GM23338 (cell line): ENCODE data around the gene PER3. TPM values are rescaled to one million over a fixed set of nuclear protein-coding genes. Genes with fewer than 3 reads are reported as not detected.

Experiments used
- ATAC-seq: fragments of 200-7000 bp; cut with Tn5 transposase; 3 replicates; pipeline ENCODE4 v1.9.1; 2020
- DNase-seq: peaks from one replicate; pipeline ENCODE4 v3.0.0-alpha.2; 2015; ENCODE audit warnings: low spot score
- H2AFZ ChIP-seq: fragments of 200-600 bp; sonication (generic); 2 replicates; pipeline ENCODE4 v1.8.0; 2016; ENCODE audit warnings: antibody characterized with exemption, mild to moderate bottlenecking, moderate library complexity
- H3F3A ChIP-seq: fragments of 200-600 bp; sonication (generic); replicated peaks from 2 replicates; pipeline ENCODE4 v1.8.0; 2017; ENCODE audit warnings: antibody characterized with exemption, mixed run types, low read depth
- H3K27ac ChIP-seq: fragments of 200-600 bp; sonication (generic); 2 replicates; pipeline ENCODE4 v1.6.1; 2016; ENCODE audit warnings: low read depth
- H3K27me3 ChIP-seq: fragments of 200-600 bp; sonication (generic); 2 replicates; pipeline ENCODE4 v1.8.0; 2016; ENCODE audit warnings: mild to moderate bottlenecking, mixed run types, moderate library complexity; ENCODE audit not compliant: insufficient read depth
- H3K36me3 ChIP-seq: fragments of 200-600 bp; sonication (generic); 2 replicates; pipeline ENCODE4 v1.8.0; 2016; ENCODE audit warnings: mild to moderate bottlenecking; ENCODE audit not compliant: insufficient read depth
- H3K4me1 ChIP-seq: fragments of 200-600 bp; sonication (generic); 2 replicates; pipeline ENCODE4 v1.8.0; 2016; ENCODE audit warnings: mild to moderate bottlenecking, moderate library complexity; ENCODE audit not compliant: insufficient read depth
- H3K4me2 ChIP-seq: fragments of 200-600 bp; sonication (generic); 2 replicates; pipeline ENCODE4 v1.7.1; 2017; ENCODE audit warnings: mixed run types
- H3K4me3 ChIP-seq: fragments of 200-600 bp; sonication (generic); 2 replicates; pipeline ENCODE4 v1.6.1; 2016; ENCODE audit warnings: mixed run types
- H3K79me2 ChIP-seq: fragments of 200-600 bp; sonication (generic); replicated peaks from 2 replicates; pipeline ENCODE4 v1.8.0; 2017; ENCODE audit warnings: mild to moderate bottlenecking; ENCODE audit not compliant: insufficient read depth
- H3K9me2 ChIP-seq: fragments of 200-600 bp; sonication (generic); 2 replicates; pipeline ENCODE4 v1.8.0; 2017; ENCODE audit not compliant: insufficient read depth
- H4K20me1 ChIP-seq: fragments of 200-600 bp; sonication (generic); replicated peaks from 2 replicates; pipeline ENCODE4 v1.8.0; 2017; ENCODE audit warnings: mild to moderate bottlenecking; ENCODE audit not compliant: insufficient read depth
- H3K27ac Mint-ChIP-seq: 2 replicates; pipeline ENCODE4 v1.8.0; 2020; ENCODE audit warnings: inconsistent platforms, mild to moderate bottlenecking, moderate library complexity, mixed read lengths
- H3K27me3 Mint-ChIP-seq: 3 replicates; pipeline ENCODE4 v1.8.0; 2022; ENCODE audit warnings: low read depth, mild to moderate bottlenecking, moderate library complexity, mixed read lengths, inconsistent platforms; ENCODE audit not compliant: insufficient read depth, poor library complexity
- H3K36me3 Mint-ChIP-seq: 3 replicates; pipeline ENCODE4 v1.8.0; 2021; ENCODE audit warnings: low read depth, mild to moderate bottlenecking, inconsistent platforms, moderate library complexity, mixed read lengths
- H3K4me1 Mint-ChIP-seq: 3 replicates; pipeline ENCODE4 v1.8.0; 2020; ENCODE audit warnings: mild to moderate bottlenecking, inconsistent platforms, mixed read lengths
- H3K4me3 Mint-ChIP-seq: 3 replicates; pipeline ENCODE4 v1.8.0; 2021; ENCODE audit warnings: moderate library complexity, mild to moderate bottlenecking, inconsistent platforms, mixed read lengths
- H3K9me3 Mint-ChIP-seq: 3 replicates; pipeline ENCODE4 v1.8.0; 2020; ENCODE audit warnings: moderate library complexity, mild to moderate bottlenecking, inconsistent platforms, mixed read lengths
- EZH2phosphoT487 ChIP-seq: fragments of 200-600 bp; sonication (generic); IDR thresholded peaks from one replicate; pipeline ENCODE4 v1.8.1; 2018; ENCODE audit warnings: antibody characterized with exemption; ENCODE audit not compliant: unreplicated experiment
- POLR2AphosphoS5 ChIP-seq: IDR thresholded peaks from 2 replicates; pipeline ENCODE4 v1.6.1; 2016; ENCODE audit warnings: antibody characterized with exemption, low read depth
- STAT1 ChIP-seq: IDR thresholded peaks from one replicate; pipeline ENCODE4 v1.6.1; 2016; ENCODE audit warnings: antibody characterized with exemption; ENCODE audit not compliant: unreplicated experiment
- polyA plus RNA-seq: library from polyadenylated mRNA; unstranded; fragments of >200 nt; fragmentation: Nextera tagmentation; extraction: Ambion mirVana; gene quantifications from 2 replicates; pipeline ENCODE4 v1.2.1, GENCODE V29; 2016
- total RNA-seq: library from RNA; depleted of rRNA; stranded (reverse); fragments of >200 nt; shearing (Covaris generic); gene quantifications from 2 replicates; pipeline ENCODE4 v1.2.3, GENCODE V29; 2014
- TF ChIP-seq, protein P1 (sequence below): fragments of 250-450 bp; sonication (Bioruptor Pico); IDR thresholded peaks from 2 replicates; pipeline ENCODE4 v1.5.0; 2020; ENCODE audit warnings: mild to moderate bottlenecking, moderate library complexity
- TF ChIP-seq, protein P2 (sequence below), 2 experiments: fragments of 200-600 bp in 1 of 2; sonication (generic) in 1 of 2; conservative IDR thresholded peaks; 2 replicates each; pipeline versions ENCODE4 v1.5.1 to v1.6.1; 2016 to 2017; ENCODE audit warnings: antibody characterized with exemption in 2 of 2, low read depth in 2 of 2, mild to moderate bottlenecking in 2 of 2, moderate library complexity in 1 of 2

The PER3 gene
- total and polyA plus RNA-seq, 2 experiments from 2014 or later, result 6.1 to 16.4 TPM

DNA sequence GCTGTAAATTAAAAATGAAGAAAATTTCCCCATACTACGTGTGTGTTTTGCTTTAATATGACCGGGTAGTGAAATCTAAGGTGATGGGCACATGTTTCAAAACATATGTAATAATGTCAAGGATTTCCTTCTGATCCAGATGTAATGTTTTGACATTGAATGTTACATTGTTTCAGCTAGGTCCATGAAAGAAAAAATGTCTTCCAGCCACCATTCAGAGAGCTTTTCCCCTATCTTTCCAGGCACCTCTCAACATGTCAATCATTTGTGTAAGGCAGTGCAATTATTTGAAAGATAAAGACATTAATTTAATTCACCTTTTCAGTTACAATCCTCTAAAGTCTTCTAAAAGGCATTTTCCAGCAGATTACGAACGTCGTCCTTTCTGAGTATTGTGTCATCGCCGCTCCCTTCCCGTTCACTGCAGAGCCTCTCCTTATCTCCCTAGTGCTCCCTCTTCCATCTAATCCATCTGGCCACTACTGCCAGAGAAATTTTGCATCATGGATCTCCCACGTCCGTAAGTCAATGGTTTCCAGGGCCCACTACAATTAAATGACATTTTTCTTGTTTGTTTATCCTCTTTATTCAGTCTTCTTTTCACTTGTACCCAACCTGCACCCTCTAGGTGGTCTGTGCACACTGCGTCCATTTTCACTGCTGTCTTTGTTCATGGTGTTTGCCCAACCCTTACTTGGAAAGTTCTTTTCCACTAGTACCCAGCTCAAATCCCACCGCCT lies 14.2 kb upstream of the PER3 start:
- peaks cover 10% of the 10 kb centered on the region; the same call in 2 of the 3 replicates for H3K4me1 Mint-ChIP-seq
- H3K4me3 Mint-ChIP-seq, result peak overlapping the region; percentile 14; the same call in 1 of the 3 replicates
- Histone ChIP-seq H3K9me2 (no peaks in the 10 kb centered on the region), H3K4me2 (peak overlapping the region; percentile 91; the same call in 1 of the 2 replicates), H3K4me3 (no peak overlapping the region), H3F3A (no peaks in the 10 kb centered on the region), H2AFZ (no peak overlapping the region), H3K27ac (no peak overlapping the region), H3K79me2 (peaks cover 34% of the 10 kb centered on the region), H3K27me3 (no peaks in the 10 kb centered on the region), H4K20me1 (peaks cover 10% of the 10 kb centered on the region), H3K36me3 (no peaks in the 10 kb centered on the region), H3K4me1 (peaks cover 7% of the 10 kb centered on the region)
- peaks cover 18% of the 10 kb centered on the region; the same call in 2 of the 3 replicates for H3K36me3 Mint-ChIP-seq
- H3K27me3 Mint-ChIP-seq, result peaks cover 2% of the 10 kb centered on the region
- ATAC-seq (no peak), DNase-seq (no peak)
- H3K27ac Mint-ChIP-seq, result no peak overlapping the region
- TF ChIP-seq, protein P1, sequence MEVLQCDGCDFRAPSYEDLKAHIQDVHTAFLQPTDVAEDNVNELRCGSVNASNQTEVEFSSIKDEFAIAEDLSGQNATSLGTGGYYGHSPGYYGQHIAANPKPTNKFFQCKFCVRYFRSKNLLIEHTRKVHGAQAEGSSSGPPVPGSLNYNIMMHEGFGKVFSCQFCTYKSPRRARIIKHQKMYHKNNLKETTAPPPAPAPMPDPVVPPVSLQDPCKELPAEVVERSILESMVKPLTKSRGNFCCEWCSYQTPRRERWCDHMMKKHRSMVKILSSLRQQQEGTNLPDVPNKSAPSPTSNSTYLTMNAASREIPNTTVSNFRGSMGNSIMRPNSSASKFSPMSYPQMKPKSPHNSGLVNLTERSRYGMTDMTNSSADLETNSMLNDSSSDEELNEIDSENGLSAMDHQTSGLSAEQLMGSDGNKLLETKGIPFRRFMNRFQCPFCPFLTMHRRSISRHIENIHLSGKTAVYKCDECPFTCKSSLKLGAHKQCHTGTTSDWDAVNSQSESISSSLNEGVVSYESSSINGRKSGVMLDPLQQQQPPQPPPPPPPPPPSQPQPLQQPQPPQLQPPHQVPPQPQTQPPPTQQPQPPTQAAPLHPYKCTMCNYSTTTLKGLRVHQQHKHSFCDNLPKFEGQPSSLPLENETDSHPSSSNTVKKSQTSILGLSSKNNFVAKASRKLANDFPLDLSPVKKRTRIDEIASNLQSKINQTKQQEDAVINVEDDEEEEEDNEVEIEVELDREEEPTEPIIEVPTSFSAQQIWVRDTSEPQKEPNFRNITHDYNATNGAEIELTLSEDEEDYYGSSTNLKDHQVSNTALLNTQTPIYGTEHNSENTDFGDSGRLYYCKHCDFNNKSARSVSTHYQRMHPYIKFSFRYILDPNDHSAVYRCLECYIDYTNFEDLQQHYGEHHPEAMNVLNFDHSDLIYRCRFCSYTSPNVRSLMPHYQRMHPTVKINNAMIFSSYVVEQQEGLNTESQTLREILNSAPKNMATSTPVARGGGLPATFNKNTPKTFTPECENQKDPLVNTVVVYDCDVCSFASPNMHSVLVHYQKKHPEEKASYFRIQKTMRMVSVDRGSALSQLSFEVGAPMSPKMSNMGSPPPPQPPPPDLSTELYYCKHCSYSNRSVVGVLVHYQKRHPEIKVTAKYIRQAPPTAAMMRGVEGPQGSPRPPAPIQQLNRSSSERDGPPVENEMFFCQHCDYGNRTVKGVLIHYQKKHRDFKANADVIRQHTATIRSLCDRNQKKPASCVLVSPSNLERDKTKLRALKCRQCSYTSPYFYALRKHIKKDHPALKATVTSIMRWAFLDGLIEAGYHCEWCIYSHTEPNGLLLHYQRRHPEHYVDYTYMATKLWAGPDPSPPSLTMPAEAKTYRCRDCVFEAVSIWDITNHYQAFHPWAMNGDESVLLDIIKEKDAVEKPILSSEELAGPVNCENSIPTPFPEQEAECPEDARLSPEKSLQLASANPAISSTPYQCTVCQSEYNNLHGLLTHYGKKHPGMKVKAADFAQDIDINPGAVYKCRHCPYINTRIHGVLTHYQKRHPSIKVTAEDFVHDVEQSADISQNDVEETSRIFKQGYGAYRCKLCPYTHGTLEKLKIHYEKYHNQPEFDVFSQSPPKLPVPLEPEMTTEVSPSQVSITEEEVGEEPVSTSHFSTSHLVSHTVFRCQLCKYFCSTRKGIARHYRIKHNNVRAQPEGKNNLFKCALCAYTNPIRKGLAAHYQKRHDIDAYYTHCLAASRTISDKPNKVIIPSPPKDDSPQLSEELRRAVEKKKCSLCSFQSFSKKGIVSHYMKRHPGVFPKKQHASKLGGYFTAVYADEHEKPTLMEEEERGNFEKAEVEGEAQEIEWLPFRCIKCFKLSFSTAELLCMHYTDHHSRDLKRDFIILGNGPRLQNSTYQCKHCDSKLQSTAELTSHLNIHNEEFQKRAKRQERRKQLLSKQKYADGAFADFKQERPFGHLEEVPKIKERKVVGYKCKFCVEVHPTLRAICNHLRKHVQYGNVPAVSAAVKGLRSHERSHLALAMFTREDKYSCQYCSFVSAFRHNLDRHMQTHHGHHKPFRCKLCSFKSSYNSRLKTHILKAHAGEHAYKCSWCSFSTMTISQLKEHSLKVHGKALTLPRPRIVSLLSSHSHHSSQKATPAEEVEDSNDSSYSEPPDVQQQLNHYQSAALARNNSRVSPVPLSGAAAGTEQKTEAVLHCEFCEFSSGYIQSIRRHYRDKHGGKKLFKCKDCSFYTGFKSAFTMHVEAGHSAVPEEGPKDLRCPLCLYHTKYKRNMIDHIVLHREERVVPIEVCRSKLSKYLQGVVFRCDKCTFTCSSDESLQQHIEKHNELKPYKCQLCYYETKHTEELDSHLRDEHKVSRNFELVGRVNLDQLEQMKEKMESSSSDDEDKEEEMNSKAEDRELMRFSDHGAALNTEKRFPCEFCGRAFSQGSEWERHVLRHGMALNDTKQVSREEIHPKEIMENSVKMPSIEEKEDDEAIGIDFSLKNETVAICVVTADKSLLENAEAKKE (CRISPR knock-in tag), result no peak
- TF ChIP-seq STAT1, result no peak
- TF ChIP-seq EZH2phosphoT487, result no peak
- no peaks in the 10 kb centered on the region for H3K9me3 Mint-ChIP-seq

DNA sequence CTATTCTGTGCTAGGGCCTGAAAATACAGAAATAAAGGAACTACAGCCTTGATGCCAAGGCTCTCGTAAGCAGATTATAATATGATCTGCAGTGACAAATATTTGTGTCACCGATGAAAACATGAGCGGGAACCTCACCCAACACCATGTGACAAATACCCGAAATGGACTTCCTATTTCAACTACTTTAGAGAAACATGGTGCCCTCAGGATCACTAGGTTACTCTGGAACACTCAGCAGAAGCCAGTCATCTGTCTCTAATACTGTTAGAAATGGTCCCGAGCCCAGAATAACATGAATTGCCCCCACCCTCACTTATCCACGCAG lies 13.5 kb upstream of the PER3 start:
- Mint-ChIP-seq H3K9me3 (no peaks in the 10 kb centered on the region), H3K4me1 (peaks cover 10% of the 10 kb centered on the region; the same call in 2 of the 3 replicates), H3K4me3 (peak overlapping the region; percentile 90), H3K27ac (peak overlapping the region; percentile 69; the same call in 1 of the 2 replicates), H3K27me3 (peaks cover 2% of the 10 kb centered on the region), H3K36me3 (peaks cover 18% of the 10 kb centered on the region; the same call in 2 of the 3 replicates)
- Histone ChIP-seq H3K9me2 (no peaks in the 10 kb centered on the region), H3K27ac (no peak overlapping the region), H3K4me3 (peak overlapping the region; percentile 95), H2AFZ (peak overlapping the region; percentile 99), H3F3A (no peaks in the 10 kb centered on the region), H3K4me2 (peak overlapping the region; percentile 91), H3K79me2 (peaks cover 42% of the 10 kb centered on the region), H3K27me3 (no peaks in the 10 kb centered on the region), H4K20me1 (peaks cover 13% of the 10 kb centered on the region), H3K36me3 (no peaks in the 10 kb centered on the region), H3K4me1 (peaks cover 7% of the 10 kb centered on the region)
- no peak; the same call in 1 of the 3 replicates for ATAC-seq
- DNase-seq, result no peak
- TF ChIP-seq, protein P2, sequence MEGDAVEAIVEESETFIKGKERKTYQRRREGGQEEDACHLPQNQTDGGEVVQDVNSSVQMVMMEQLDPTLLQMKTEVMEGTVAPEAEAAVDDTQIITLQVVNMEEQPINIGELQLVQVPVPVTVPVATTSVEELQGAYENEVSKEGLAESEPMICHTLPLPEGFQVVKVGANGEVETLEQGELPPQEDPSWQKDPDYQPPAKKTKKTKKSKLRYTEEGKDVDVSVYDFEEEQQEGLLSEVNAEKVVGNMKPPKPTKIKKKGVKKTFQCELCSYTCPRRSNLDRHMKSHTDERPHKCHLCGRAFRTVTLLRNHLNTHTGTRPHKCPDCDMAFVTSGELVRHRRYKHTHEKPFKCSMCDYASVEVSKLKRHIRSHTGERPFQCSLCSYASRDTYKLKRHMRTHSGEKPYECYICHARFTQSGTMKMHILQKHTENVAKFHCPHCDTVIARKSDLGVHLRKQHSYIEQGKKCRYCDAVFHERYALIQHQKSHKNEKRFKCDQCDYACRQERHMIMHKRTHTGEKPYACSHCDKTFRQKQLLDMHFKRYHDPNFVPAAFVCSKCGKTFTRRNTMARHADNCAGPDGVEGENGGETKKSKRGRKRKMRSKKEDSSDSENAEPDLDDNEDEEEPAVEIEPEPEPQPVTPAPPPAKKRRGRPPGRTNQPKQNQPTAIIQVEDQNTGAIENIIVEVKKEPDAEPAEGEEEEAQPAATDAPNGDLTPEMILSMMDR (conservative IDR thresholded peaks at IDR 0.05; ENCODE audit: low read depth in 2 of 2), result no peak
- no peak for TF ChIP-seq POLR2AphosphoS5
